ENCODE results near the gene RALGAPA1. TPM values are rescaled to one million over a fixed set of nuclear protein-coding genes. Genes with fewer than 3 reads are reported as not detected.

RALGAPA1 gene
- total and polyA plus RNA-seq, 9 of the 15 experiments (the other 6 are each of a cell fraction or from before 2014, with no cell fraction given), result 2.5 to 16.3 (median 6.2) TPM

DNA sequence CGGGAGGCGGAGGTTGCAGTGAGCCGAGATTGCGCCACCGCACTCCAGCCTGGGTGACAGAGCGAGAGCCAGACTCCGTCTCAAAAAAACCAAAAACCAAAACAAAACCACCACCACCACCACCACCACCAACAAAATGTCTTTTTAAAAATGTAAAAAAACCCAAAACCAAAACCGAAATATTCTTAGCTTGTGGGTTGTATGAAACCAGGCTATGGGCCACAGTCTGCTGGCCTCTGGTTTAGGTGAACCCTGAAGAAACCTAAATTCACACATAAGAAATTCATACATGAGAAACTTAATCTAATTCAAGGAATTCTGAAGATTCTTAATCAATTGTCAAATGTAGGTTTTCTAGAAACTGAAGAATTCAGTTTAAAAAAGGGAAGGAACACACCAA, 237.5 kb downstream of the RALGAPA1 start:
- ATAC-seq (no peak), FAIRE-seq (no peak), DNase-seq (ENCODE audit: extremely low read depth in 1 of 4, low spot score in 3 of 4) (no peak)
- H3K4me1 ChIP-seq (replicated peaks in 1 of 2; ENCODE audit: control insufficient read depth in 2 of 2, insufficient read depth in 2 of 2, low read length in 2 of 2), result no peaks in the 10 kb centered on the region
- H3K27ac ChIP-seq (ENCODE audit: extremely low read depth, low read depth, low read length), result no peak overlapping the region
- H2AFZ ChIP-seq (ENCODE audit: low read depth, low read length), result no peak overlapping the region
- no peaks in the 10 kb centered on the region for H4K20me1 ChIP-seq (replicated peaks; ENCODE audit: control insufficient read depth, insufficient read depth, low read length)
- ChIA-PET CTCF (ENCODE audit: low intra/inter-chr PET ratio) (no interaction called here), POLR2A (no interaction called here)
- H3K9me3 ChIP-seq (replicated peaks; ENCODE audit: control insufficient read depth, insufficient read depth, low read depth, low read length), result no peaks in the 10 kb centered on the region
- no peak for TF ChIP-seq CHD1 (IDR thresholded peaks at IDR 0.05; ENCODE audit: low read length)
- TF ChIP-seq CREBBP (IDR thresholded peaks at IDR 0.05; ENCODE audit: low read depth, low read length), result no peak
- no peak for TF ChIP-seq ZNF274 (IDR thresholded peaks at IDR 0.05; ENCODE audit: borderline replicate concordance, low read depth, low read length)
- no peak for TF ChIP-seq HNRNPH1 (optimal IDR thresholded peaks at IDR 0.05; ENCODE audit: low read depth, low read length)
- TF ChIP-seq PHF20 (IDR thresholded peaks at IDR 0.05; ENCODE audit: partially characterized antibody), result no peak
- TF ChIP-seq, protein P1, sequence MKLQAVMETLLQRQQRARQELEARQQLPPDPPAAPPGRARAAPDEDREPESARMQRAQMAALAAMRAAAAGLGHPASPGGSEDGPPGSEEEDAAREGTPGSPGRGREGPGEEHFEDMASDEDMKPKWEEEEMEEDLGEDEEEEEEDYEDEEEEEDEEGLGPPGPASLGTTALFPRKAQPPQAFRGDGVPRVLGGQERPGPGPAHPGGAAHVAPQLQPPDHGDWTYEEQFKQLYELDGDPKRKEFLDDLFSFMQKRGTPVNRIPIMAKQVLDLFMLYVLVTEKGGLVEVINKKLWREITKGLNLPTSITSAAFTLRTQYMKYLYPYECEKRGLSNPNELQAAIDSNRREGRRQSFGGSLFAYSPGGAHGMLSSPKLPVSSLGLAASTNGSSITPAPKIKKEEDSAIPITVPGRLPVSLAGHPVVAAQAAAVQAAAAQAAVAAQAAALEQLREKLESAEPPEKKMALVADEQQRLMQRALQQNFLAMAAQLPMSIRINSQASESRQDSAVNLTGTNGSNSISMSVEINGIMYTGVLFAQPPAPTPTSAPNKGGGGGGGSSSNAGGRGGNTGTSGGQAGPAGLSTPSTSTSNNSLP (IDR thresholded peaks at IDR 0.05; ENCODE audit: borderline replicate concordance, low read depth, low read length), result no peak
- no peak for TF ChIP-seq SMAD1 (IDR thresholded peaks at IDR 0.05; ENCODE audit: low read depth, low read length, partially characterized antibody)
- no peak for TF ChIP-seq TCF7L2 (IDR thresholded peaks at IDR 0.05; ENCODE audit: low read depth, low read length)
- in situ Hi-C loops (cut with MboI), result no loop called here
- no TSS peak for BruUV-seq (replicated peaks)
- intact Hi-C loops (cut with micrococcal nuclease), result no loop called here
- H3K9me1 ChIP-seq (ENCODE audit: control insufficient read depth, insufficient read depth, low read length), result no peaks in the 10 kb centered on the region
- no peaks in the 10 kb centered on the region for H3K27me3 ChIP-seq (ENCODE audit: control insufficient read depth in 2 of 2, insufficient read depth in 2 of 2, low read length in 2 of 2)
- no peak overlapping the region for H3K4me3 ChIP-seq
- H3K36me3 ChIP-seq (ENCODE audit: control insufficient read depth, insufficient read depth, low read length), result no peaks in the 10 kb centered on the region
- no peaks in the 10 kb centered on the region for H3K79me2 ChIP-seq (ENCODE audit: control insufficient read depth, insufficient read depth, low read length)
- no peak overlapping the region for H3K4me2 ChIP-seq (ENCODE audit: insufficient read depth, low read length)
- WGBS (ENCODE audit: insufficient coverage, low coverage, missing lambda C conversion rate), result 80% methylated on average over 4 of the region's 8 CpGs
- no peak overlapping the region for H3K9ac ChIP-seq (ENCODE audit: insufficient read depth in 1 of 2, low read depth in 2 of 2, low read length in 2 of 2)

Measured in K562 (cell line).